Choroid plexus epithelial cell (primary cell): ENCODE data around the gene ATP6V0A1.
"Not testable (repeated sequence)": the region's sequence is repeated elsewhere in the genome, so short reads cannot be mapped to it uniquely, and the experiment has no call there.

Source experiments
- DNase-seq: peaks from one replicate; pipeline ENCODE4 v3.0.0-alpha.2; 2010; ENCODE audit warnings: low read depth
- H3K4me3 ChIP-seq: 2 replicates; pipeline ENCODE4 v1.5.1; 2011; ENCODE audit warnings: low read depth, mild to moderate bottlenecking, control low read depth, low read length, moderate library complexity
- CTCF ChIP-seq: conservative IDR thresholded peaks from 2 replicates; pipeline ENCODE4 v1.5.1; 2011; ENCODE audit warnings: low read depth, mild to moderate bottlenecking, control low read depth, inconsistent platforms, low read length, moderate library complexity

The ATP6V0A1 gene

GRCh38 chr17:42414704-42415409 is 43.8 kb upstream of the ATP6V0A1 start:
- no peak for TF ChIP-seq CTCF
- no peak overlapping the region for H3K4me3 ChIP-seq
- no peak for DNase-seq

- H3K4me3 ChIP-seq, DNase-seq: not testable (repeated sequence)
These were observed 40.7 kb upstream of the ATP6V0A1 start for GRCh38 chr17:42417981-42418380.

GRCh38 chr17:42421136-42421506 is 37.6 kb upstream of the ATP6V0A1 start:
- TF ChIP-seq CTCF = no peak
- peak overlapping the region; percentile 97 for H3K4me3 ChIP-seq
- DNase-seq = no peak

- peak overlapping the region; percentile 97 for H3K4me3 ChIP-seq
- DNase-seq = no peak
- no peak for TF ChIP-seq CTCF
These were observed 37.0 kb upstream of the ATP6V0A1 start for GRCh38 chr17:42421507-42422338.

GRCh38 chr17:42422412-42422957 is 36.2 kb upstream of the ATP6V0A1 start:
- peak overlapping the region; percentile 97 for H3K4me3 ChIP-seq
- DNase-seq = peak; percentile 52
- no peak for TF ChIP-seq CTCF

- peak; percentile 97 for DNase-seq
- peak within 1 kb of the TSS; percentile 97 for H3K4me3 ChIP-seq
- TF ChIP-seq CTCF = no peak
These were observed 35.5 kb upstream of the ATP6V0A1 start, which contains the start of gene CAVIN1 for GRCh38 chr17:42422958-42423712. CAVIN1 (minus strand) TSS chr17:42423256; CDS start chr17:42423097, 159 bp downstream.

- peak overlapping the region; percentile 97 for H3K4me3 ChIP-seq
- TF ChIP-seq CTCF = no peak
- no peak for DNase-seq
These were observed 34.9 kb upstream of the ATP6V0A1 start for GRCh38 chr17:42423766-42424165.
